Non-pigmented ciliary epithelial cell (primary cell): ENCODE results near the gene ATXN1.

Experiments
- DNase-seq: peaks from one replicate; pipeline ENCODE4 v3.0.0-alpha.2; 2010; ENCODE audit warnings: low read depth

The ATXN1 gene

GRCh38 chr6:16671302-16672289, 89.7 kb downstream of the ATXN1 start:
- DNase-seq = no peak

DNA sequence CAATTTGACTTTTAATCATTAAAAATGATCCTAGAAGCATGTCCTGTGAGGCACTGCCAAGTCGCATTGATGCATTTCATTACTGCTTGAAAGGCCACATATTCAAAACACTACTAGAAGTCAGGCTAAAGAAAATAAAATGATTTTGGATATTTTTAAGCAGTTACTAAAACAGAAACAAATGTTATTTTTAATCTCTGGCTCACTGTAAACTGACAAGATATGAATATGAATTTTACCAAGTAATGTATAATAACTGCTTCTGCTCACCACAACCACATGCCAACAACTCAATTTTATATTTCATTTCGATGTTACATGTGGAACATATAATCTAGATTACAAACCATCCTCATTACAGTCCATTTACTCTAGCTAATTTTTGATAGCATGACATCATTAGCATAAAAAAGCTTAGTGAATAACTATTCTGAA, 90.6 kb downstream of the ATXN1 start:
- DNase-seq = no peak

GRCh38 chr6:16670183-16670582, 91.1 kb downstream of the ATXN1 start:
- DNase-seq = no peak

GRCh38 chr6:16669227-16669626, 92.0 kb downstream of the ATXN1 start:
- no peak for DNase-seq

DNA sequence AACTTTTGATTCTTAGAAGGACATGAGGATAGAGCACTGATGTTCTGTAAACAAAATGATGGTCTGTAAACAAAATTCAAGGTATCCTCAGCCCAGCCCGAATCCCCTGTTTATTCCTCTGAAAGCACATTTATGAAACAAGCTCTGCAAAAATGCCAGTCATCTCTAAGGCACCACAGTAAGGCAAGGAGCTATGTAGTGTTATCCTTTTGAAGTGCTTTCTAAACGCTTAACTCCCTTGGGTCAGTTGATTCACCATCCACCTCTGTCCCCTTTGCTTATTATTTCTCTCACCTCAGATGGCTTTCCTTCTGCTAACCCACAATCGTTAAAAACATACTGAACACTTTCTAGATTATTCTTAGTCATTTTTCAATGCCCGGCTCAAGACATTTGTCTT, 93.8 kb downstream of the ATXN1 start:
- DNase-seq = no peak

DNA sequence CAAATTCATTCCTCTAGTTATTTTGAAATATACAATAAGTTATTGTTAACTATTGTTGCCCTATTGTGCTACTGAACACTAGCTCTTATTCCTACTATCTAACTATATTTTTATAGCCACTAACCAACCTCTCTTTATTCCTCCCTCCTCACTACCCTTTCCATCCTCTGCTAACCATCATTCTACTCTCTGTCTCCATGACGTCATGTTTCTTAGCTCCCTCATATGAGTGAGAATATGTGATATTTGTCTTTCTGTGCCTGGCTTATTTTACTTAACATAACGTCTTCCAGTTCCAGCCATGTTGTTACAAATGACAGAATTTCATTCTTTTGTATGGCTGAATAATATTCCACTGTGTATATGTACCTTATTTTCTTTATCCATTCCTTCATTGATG, 95.3 kb downstream of the ATXN1 start:
- DNase-seq = no peak

DNA sequence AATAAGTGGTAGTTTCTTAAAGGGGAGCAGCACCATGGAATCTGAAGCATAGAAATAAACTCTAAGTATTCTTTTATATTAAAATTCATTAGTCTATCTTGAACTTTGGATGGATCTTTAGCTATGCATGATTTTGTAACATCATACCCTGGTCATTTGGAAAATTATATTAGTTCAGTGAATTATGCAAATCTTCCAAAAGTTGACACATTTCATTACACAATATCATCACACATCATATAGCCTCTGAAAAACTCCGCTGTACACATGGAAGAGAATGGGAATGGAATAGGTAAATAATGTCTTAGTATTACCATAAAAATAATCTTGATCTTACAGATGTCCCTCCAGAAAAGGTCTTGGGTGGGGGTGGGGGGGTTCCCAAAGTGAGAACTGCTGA, 96.1 kb downstream of the ATXN1 start:
- no peak for DNase-seq

GRCh38 chr6:16663901-16664300, 97.4 kb downstream of the ATXN1 start:
- DNase-seq = no peak

DNA sequence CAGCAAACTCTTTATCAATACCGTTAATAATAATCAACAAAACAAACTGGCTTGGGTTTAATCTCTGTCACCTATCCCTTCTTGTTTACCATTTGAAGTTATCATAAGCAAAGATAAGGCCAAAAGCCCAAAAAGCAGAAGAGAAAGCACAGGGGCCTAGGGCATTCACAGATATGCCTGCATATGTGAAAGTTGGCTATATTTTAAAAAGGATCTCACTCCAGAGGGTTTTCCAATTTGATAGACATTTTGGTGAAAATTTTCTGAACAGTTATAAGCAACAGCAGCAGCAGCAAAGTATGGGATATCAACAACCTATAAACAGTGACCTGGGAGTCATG, 101.1 kb downstream of the ATXN1 start:
- DNase-seq = no peak

DNA sequence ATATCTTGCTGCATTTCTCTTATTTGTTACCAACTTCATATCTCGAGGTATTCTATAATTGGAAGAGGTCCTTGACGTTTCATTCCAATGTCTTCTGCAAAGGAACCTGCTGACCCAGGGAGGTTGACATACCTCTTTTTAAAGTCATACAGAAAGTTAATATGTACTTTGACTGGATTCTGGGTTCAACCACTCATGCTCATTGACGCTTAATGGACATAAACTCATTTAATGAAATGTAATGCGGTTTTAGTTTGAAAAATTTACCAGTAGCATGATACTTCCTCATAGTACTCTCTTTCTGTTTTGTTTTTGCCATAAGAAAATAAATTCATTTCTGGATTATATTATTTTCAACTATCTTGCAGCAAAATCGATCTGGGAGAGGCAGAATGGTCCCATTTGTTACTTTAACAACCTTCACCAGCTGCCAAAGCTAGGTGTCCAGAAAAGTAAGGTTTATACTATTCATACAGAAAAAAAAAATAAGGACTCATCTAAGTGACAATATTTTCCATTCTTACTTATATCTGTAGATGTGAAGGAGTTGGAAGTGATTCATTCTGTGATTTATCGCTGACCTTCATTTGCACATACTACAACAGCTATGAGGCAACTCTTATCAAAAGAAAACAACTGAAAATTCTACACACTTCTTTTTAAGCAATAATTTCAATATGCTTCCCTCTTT, 101.6 kb downstream of the ATXN1 start:
- no peak for DNase-seq

DNA sequence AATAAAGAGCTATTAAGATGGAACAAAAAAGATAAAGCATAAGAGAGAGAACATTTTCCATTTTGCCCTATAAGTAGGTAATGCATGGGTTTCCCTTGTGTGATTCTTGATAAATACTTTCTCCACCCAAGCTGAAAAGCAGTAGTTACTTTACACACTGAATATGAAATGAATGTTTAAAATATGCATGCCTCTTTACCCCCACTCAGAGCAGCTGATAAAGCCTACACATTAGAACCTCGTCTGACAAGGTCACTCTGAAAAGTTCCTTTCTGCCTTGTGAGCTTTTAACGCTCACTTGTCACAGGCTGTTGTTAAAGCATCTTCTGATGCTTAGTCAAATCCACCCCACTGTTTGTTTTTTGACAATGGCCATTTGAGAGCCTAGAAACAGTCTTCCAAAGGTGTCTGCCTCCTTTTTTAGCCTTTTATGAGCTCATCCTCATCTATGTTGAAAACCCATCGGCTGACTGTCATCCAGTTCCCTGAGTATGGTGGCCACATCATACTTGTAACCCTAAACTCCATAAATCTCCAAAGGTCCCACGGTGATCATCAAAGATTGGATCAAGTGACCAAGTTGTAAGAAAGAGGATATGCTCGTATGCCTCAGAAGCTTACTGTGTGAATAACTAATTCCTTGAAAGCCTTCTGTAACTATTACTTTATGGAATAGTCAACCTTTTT, 102.8 kb downstream of the ATXN1 start:
- no peak for DNase-seq

DNA sequence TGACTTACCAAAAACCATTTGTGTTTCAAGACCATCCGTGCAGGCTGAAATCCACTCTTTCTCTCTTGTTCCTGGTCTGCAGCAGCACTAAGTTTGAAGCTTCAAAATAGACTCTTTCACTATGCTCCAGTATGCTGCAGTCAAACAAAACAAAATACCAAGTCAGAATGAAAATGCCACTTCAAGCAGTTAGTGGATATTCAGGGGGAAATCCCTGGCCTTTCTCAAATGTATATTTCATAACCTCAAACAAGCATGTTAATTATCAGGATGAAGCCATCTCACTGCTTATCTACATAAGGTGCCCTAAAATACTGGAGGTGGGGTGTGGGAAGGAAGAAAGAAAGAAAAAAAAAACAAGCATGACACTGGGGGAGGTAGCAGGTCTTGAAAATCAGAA, 103.5 kb downstream of the ATXN1 start:
- DNase-seq = no peak

DNA sequence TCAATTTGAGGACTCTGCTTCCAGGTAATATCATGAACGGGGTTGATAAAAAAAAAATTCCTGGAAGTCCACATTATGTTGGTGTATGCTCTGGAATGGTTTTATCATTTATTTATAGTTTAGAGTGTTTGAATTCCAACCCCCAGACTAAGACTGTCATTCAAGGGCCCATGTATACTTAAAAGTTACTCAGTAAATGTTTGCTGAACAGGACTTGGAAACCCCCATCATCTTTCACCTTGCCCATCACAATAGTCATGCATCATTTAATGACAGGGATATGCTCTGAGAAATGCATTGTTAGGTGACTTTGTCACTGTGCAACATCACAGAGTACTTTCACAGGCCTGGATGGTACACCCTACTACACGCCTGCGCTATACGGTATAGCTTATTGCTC, 104.8 kb downstream of the ATXN1 start:
- DNase-seq = no peak

DNA sequence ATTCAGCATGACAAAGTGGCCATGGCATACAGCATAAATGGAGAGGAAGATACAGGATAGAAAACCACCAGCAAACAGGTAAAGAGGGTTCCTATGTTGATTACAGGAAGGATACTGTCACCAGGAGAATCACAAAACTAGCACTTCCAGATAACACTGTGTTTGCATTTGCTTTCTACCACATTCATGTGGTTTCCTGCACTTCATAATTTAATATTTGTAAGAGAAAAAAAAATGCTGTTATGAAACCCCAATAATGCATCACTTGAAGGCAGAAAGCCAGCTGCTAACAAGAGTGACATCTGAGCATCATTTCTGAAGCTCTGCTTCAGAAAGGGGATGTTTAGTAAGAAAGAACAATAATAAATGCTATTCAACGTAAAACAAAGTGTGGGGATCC, 106.6 kb downstream of the ATXN1 start:
- no peak for DNase-seq

GRCh38 chr6:16653226-16653625, 108.0 kb downstream of the ATXN1 start:
- no peak for DNase-seq

GRCh38 chr6:16651871-16652270, 109.4 kb downstream of the ATXN1 start:
- no peak for DNase-seq

GRCh38 chr6:16649890-16650289, 111.4 kb downstream of the ATXN1 start:
- DNase-seq = no peak

DNA sequence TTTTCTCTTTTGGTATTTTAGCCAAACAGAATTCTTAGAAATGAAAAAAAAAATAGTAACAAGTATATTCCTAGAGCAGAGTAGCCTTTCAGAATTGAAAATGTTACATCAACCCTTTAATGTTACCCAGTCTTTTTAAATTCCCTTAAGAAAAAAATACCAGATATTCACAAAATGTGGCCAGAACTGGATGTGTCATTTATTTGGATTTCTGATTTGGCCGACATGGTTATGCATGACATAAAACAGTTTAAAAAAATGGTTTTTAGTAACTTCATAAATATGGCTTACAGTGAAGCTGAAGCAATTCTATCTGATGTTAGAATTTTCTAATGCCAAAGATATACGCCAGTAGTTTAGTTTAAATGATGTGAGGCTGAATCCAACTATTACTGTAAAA, 112.0 kb downstream of the ATXN1 start:
- DNase-seq = no peak

GRCh38 chr6:16648003-16648402, 113.3 kb downstream of the ATXN1 start:
- DNase-seq = no peak

DNA sequence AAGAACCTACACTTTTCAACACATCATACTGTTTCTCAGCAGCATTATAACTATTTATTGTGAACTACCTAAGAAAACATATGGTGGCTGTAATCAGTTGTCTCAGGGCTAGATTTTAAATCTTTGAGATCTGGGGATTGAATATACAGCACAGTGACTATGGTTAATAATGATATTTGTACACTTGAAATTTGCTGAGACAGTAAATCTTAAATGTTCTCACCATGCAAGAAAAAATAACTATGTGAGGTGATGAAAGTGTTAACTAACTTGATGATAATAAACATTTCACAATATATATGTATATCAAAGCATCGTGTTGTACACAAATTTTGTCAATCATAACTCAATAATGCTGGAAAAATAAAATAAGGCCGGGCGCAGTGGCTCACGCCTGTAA, 113.8 kb downstream of the ATXN1 start:
- DNase-seq = no peak

DNA sequence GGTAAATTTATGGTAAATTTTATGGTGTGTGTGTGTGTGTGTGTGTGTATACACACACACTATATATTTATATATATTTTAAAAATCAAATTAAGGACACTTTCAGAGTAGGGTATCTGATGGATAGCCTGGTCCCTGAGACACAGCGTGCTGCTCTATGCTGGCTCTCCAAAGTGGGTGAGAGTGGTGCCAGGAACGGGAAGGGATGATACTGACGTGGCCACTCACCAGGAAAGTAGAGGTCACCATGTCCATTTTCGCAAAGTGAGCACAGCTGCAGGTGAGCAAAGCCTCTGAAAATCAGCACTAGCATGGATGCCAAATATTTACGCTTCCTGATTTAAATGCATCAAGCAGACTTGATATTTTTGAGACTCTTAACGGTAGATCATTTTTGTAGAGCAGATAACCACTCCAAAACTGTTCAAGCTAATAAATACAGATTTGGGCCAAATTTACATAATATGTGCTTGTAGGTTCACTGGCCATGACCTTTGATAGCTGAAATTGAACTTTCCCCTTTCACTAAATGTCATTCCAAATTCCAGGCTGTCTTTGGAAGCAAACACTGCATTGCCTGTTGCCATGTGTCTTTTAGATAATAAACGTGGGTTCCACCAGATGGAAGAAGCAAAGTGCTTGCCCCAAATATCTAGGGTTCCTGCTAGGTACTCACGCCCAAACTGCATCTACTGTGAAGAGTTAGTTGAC, 116.6 kb downstream of the ATXN1 start:
- DNase-seq = no peak
